Amniotic stem cell (primary cell): ENCODE data around the gene TRPV2.
A peak's percentile ranks its signal among the peaks of the same experiment; 100 is the strongest.
"Not testable (repeated sequence)": the region's sequence is repeated elsewhere in the genome, so short reads cannot be mapped to it uniquely, and the experiment has no call there.

Experiments used
- DNase-seq: peaks from one replicate; lab custom pipeline; 2025; lab: John Stamatoyannopoulos, UW

The TRPV2 gene, protein sequence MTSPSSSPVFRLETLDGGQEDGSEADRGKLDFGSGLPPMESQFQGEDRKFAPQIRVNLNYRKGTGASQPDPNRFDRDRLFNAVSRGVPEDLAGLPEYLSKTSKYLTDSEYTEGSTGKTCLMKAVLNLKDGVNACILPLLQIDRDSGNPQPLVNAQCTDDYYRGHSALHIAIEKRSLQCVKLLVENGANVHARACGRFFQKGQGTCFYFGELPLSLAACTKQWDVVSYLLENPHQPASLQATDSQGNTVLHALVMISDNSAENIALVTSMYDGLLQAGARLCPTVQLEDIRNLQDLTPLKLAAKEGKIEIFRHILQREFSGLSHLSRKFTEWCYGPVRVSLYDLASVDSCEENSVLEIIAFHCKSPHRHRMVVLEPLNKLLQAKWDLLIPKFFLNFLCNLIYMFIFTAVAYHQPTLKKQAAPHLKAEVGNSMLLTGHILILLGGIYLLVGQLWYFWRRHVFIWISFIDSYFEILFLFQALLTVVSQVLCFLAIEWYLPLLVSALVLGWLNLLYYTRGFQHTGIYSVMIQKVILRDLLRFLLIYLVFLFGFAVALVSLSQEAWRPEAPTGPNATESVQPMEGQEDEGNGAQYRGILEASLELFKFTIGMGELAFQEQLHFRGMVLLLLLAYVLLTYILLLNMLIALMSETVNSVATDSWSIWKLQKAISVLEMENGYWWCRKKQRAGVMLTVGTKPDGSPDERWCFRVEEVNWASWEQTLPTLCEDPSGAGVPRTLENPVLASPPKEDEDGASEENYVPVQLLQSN

DNA sequence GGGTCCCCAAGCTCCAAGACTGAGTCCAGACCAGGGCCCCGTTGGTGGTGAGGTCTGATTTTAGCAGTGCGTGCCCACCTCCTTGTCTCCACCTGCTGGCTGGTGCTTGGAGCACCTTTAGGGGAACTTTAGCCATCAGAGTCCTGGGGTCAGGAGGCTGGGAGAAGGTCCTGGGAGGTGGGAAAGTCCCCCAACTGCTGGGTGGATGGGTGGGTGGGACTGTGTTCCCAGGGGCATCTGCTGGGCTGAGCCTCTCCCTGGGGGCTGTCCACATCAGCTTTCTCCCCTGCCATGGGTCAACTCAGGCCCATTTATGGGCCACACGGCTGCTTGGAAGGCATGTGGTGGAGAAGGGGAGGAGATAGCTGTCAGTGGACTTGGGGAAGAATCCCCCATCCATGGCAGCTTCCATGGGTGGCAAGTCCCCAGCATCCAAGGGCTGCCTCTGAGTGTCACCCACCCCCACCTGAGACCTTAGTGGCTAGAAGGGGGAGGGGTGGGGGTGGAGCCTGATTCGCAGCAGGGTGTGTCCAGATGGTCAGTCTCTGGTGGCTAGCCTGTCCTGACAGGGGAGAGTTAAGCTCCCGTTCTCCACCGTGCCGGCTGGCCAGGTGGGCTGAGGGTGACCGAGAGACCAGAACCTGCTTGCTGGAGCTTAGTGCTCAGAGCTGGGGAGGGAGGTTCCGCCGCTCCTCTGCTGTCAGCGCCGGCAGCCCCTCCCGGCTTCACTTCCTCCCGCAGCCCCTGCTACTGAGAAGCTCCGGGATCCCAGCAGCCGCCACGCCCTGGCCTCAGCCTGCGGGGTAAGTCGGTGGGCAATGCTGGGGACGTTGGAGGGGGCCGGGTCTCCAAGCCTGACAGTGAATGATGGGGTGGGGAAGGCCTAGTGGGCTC, at the start of gene TRPV2:
Gene TRPV2, plus strand, starts transcription at position 541 of the 894 bp plus-strand sequence. CDS start 2,098 bp downstream, outside the sequence.
- no peak for DNase-seq

DNA sequence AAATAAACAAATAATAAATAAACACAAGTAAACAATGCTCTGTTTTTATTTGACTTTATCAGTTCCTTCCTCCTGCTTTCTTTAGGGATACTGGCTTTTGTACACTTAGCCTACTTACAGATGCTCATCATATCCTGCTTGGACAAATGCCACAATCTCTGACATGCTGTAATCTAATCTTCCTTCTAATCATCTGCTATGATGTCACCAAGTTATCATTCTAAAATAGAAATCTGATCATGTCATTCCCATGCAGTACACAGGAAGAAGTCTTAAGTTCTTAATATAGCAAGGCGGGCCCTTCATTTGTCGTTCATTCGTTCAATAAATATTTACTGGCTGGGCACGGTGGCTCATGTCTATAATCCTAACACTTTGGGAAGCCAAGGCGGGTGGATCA, 43.6 kb upstream of the TRPV2 start:
- DNase-seq: no peak

DNA sequence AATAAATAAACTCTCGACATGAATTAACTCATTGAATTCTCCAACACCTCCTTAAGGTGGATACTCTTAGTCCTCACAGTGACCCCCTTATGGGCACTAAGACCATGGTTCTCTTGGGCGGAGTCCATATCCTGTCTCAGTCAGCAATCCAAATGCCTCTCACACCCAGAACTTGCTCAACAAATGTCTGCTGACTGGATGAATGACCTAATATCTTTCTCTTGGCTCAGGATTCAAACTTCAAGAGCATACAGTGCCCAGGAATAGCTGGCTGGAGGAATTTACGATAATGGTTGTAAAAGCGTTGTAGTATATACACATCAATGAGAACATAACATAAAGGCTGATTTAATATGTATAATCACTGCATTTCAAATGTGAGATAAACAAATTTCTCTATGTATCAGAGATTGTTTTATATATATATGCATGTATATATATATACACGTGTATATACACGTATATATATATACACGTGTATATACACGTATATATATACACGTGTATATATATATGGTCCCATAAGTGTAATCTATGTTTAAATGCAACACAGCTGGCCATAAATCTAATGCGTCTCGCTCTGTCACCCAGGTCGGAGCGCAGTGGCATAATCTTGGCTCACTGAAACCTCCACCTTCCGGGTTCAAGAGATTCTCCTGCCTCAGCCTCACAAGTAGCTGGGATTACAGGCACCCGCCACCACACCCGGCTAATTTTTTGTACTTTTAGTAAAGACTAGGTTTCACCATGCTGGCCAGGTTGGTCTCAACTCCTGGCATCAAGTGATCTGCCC, 41.0 kb upstream of the TRPV2 start:
- DNase-seq: no peak

DNA sequence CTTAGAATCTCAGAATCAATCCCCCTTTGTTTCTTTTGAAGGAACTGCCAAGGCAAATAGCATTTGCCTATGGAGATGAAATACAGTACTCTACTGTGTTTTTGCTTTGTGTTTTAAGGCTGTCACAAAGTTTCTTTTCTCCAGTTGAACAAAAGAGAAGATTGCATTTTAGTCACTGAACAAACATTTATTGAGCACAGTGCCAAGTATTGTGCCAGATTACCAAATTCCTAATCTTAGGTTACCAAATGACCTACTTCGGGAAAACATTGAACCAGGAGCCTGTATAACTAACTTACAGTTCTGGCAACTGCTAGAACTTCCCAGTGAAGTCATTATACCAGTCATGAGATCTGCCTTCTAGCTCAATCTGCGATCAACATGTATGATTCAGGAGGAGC, 37.4 kb upstream of the TRPV2 start:
- DNase-seq: no peak

DNA sequence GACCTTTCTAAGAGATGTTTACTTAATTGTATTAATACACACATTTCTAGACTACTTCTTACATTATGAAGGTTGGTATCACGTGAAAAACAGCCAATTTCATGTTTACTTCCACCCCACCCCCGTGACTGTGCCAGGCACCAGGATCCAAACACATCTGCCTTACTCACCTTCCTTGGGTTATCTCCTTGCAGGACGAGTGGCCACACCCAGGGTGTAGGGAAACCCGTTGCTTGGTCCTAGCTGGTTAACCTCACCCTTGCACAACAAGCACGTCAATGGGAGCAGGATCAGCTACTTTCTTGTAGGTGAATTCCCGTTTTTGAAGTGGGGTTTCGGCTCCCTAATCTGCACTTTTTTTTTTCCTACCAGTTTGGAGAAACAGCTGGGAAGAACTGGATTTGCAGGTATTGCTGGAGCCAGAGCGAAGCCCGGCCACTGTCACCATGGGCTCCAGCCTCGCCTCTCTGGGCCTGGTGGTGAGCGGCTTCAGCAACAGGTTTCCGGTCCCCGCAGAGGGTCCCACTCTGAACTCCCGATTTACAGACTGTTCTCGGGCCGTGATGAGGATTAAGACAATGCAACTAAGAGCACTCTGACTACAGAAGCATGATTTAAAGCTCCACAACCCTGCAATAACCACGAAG, 36.6 kb upstream of the TRPV2 start:
- no peak for DNase-seq

DNA sequence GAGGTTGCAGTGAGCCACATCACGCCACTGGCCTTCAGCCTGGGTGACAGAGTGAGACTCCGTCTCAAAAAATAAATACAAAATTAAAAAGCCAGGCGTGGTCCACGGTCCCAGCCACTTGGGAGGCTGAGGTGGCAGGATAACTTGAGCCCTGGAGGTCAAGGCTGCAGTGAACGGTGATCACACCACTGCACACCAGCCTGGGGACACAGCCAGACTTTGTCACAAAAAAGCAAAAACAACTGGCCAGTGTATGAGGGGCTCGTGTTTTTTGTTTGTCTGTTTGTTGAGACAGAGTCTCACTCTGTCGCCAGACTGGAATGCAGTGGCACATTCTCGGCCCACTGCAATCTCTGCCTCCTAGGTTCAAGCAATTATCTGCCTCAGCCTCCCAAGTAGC, 35.7 kb upstream of the TRPV2 start:
- DNase-seq: no peak

DNA sequence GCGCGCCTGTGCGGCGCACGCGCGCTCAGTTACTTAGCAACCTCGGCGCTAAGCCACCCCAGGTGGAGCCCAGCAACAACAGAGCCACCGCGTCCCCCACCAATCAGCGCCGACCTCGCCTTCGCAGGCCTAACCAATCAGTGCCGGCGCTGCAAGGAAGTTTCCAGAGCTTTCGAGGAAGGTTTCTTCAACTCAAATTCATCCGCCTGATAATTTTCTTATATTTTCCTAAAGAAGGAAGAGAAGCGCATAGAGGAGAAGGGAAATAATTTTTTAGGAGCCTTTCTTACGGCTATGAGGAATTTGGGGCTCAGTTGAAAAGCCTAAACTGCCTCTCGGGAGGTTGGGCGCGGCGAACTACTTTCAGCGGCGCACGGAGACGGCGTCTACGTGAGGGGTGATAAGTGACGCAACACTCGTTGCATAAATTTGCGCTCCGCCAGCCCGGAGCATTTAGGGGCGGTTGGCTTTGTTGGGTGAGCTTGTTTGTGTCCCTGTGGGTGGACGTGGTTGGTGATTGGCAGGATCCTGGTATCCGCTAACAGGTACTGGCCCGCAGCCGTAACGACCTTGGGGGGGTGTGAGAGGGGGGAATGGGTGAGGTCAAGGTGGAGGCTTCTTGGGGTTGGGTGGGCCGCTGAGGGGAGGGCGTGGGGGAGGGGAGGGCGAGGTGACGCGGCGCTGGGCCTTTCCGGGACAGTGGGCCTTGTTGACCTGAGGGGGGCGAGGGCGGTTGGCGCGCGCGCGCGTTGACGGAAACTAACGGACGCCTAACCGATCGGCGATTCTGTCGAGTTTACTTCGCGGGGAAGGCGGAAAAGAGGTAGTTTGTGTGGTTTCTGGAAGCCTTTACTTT, 34.5 kb upstream of the TRPV2 start, which contains the start of gene UBB:
Gene UBB, plus strand, starts transcription at position 452 of the 856 bp plus-strand sequence. CDS start 817 bp downstream, outside the sequence.
- peak; percentile 92 for DNase-seq

DNA sequence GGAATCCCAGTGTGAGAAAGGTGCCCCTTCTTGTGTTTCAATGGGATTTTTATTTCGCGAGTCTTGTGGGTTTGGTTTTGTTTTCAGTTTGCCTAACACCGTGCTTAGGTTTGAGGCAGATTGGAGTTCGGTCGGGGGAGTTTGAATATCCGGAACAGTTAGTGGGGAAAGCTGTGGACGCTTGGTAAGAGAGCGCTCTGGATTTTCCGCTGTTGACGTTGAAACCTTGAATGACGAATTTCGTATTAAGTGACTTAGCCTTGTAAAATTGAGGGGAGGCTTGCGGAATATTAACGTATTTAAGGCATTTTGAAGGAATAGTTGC, 33.9 kb upstream of the TRPV2 start:
- DNase-seq: no peak

DNA sequence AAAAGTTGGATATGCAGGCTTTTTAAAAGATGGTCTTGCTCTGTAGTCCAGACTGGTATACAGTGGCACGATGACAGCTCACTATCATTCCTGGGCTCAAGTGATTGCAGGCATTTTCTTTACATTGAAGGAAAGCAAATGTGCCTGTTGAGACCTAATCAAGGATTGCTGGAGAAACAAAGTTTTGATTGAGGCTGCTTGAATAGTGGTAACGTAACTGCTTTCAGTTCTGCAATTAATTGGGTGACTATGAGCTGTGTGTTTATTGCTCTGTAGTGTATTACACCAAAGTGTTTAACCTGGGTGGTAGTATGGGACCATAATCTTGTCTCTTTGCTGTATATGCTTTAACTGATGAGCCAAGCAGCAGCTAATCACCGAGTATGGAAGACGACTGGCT, 32.2 kb upstream of the TRPV2 start:
- DNase-seq: no peak

DNA sequence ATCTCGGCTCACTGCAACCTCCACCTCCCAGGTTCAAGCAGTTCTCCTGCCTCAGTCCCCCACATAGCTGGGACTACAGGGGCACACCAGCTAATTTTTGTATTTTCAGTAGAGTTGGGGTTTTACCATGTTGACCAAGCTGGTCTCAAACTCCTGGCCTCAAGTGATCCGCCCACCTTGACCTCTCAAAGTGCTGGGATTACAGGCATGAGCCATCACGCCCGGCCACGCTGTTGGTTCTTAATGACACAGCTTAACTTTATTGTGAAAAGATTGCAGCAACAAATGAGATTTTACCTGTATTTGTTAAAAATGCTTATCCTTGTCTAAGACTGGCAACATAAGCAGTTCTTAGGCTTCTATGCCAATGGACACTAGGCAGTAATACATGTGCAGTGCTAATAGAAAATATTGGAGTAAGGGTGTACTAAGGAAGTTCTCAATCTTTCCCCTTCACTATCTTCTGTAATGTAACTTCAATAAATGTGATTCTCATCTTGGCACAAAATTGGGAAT, 31.5 kb upstream of the TRPV2 start:
- DNase-seq: no peak

DNA sequence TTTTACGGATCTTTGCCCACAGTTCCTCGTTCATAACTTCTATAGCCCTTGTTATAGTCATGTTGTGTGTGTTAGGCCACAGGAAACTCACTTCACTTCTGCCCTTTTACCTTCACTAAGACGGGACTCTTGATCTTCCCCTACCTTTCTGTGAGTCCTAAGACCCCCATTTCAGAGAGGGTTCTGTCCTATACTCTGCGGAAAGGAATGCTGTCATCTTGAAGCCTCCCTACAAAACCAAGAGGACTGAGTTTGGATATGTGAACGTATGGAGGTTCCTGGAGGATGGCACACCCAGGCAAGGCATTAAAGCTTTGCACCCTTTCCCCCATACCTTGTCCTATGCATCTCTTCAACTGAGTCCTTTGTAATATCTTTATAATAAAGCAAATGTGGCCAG, 30.8 kb upstream of the TRPV2 start:
- no peak for DNase-seq

DNA sequence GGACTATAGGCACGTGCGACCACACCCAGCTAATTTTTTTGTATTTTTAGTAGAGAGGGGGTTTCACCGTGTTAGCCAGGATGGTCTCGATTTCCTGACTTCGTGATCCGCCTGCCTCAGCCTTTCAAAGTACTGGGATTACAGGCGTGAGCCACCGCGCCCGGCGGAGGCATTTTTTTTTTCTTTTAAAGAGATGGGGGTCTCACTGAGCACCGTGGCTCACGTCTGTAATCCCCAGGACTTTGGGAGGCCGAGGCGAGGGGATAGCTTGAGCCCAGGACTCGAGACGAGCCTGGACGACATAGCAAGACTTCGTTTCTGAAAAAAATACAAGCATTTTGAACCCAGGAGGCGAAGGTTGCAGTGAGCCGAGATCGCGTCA, 29.3 kb upstream of the TRPV2 start:
- DNase-seq: not testable (repeated sequence)

DNA sequence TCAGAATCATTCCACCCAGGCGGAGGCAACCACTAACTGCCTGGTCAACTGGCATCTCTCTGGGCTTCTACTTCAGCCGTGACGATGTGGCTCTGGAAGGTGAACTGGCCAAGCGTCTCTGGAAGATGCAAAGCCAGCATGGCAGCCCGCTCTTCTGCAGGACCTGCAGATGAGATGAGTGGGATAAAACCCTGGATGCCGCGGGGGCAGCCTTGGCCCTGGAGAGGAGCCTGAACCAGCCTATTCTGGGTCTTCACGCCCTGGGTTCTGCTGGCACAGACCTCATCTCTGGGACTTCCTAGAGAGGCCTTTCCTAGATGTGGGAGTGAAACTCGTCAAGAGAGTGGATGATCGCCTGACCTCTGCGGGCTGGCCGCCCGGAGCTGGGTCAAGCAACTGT, 23.9 kb upstream of the TRPV2 start:
- DNase-seq: no peak

DNA sequence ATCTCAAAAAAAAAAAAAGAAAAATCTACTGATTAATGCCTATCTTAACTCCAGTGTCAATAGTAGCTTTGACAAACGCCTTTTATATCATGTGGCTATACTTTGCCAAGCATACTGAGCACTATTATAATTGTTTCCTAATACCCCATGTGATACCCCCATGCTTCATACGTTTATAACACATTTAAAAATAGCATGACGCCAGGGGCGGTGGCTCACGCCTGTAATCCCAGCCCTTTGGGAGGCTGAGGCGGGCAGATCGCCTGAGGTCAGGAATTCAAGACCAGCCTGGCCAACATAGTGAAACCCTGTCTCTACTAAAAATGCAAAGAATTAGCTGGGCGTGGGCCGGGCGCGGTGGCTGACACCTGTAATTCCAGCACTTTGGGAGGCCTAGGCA, 22.9 kb upstream of the TRPV2 start:
- not testable (repeated sequence) for DNase-seq

DNA sequence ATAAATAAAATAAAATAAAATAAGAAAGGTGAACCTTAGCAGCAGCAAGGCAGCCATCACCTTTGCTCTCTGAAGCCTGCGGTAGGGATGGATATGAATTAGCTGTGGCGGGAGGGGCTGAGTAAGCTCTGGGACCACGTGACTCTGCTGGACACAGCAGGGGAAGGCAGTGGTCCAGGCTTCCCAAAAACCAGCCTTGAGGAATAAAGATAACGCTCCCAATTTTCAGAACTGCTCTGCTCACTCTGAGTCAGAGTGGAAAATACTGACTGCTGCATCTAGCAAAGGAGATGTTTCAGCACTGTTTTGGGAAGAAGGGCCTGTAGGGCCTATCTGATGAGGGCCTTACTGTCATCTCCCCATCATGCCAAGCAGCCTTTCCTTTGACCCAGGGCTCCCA, 19.5 kb upstream of the TRPV2 start:
- not testable (repeated sequence) for DNase-seq

DNA sequence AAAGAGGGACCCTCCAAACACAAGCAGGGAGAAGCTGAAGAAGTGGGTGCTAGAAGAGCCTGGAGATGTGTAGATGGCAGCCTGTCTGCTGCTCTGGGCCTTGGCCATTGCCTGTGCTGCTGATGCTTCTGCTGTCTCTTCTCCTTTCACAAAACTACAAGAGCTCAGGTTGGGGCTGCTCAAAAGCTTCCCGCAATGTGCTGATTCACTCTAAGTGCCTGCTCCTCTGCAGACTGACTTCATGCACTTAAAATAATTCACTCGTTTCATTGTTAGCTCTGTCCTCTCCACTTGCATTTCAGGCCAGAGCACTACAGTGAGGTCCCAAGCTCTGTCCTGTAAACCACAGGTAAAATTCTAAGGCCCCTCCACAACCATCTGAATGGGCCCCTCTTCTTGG, 18.7 kb upstream of the TRPV2 start:
- not testable (repeated sequence) for DNase-seq

DNA sequence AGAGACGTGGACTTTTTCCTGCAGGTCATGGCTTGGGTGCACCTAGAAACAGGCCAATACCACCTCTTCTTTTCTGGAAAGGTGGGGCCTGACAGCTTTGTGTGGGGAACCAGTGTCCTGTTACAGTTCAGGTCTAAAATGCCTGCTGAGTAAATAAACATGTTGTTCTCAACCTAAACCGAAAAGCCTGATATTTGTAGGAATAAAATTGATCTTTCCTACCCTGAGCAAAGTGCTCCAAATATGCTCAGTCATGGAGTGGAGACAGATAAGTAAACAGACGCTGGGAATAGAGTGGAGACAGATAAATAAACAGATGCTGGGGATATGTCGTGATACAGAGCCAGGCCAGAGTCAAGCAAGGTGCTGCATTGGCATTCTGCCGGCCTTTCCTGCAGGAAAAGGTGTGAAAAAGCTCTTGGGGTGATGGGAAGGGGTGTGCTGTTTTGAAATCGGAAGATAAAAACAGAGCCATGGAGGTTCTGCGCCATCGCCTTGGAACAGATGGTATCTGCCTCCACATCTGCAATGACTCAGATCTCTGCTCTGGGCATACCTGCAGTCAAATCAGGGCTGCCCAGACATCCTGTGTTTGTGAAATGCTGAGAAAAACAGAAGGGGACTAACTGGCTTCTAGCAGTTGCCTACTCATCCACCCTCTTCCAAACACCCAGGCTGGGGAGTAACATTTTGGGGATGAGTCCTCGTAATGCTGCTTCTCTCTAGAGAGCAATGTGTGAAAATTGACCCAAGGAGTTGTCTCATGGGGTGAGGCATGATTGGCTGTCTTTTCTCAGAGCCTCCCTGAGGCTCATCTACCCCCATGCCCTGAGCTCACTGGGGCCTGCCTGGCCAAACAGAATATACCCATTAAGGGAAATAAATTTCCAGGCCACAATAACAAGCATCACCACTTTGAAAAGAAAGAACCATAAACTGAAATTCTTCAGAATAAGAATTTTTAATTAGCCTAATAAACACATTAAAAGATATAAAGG, 16.8 kb upstream of the TRPV2 start:
- no peak for DNase-seq

DNA sequence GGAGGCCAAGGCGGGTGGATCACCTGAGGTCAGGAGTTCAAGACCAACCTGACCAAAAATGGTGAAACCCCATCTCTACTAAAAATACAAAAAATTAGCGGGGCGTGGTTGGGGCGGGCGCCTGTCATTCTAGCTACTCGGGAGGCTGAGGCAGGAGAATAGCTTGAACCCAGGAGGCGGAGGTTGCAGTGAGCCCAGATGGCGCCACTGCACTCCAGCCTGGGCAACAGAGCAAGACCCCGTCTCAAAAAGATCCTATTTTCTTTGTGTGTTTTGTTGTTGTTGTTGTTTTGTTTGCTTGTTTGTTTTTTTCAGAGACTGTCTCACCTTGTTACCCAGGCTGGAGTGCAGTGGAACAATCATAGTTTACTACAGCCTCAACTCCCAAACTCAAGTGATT, 11.5 kb upstream of the TRPV2 start:
- not testable (repeated sequence) for DNase-seq
